ENCODE data around the gene ZNF473.

The ZNF473 gene

GRCh38 chr19:50003810-50004419 lies 21.9 kb upstream of the ZNF473 start:
- DNase-seq, result no peak

GRCh38 chr19:50005428-50005827 lies 20.4 kb upstream of the ZNF473 start:
- no peak for DNase-seq

GRCh38 chr19:50007170-50007569 lies 18.6 kb upstream of the ZNF473 start:
- DNase-seq, result no peak

- no peak for DNase-seq
These were observed 17.9 kb upstream of the ZNF473 start for GRCh38 chr19:50007947-50008346.

GRCh38 chr19:50008532-50008931 lies 17.3 kb upstream of the ZNF473 start:
- no peak for DNase-seq

- DNase-seq, result no peak
These were observed 9.5 kb upstream of the ZNF473 start for GRCh38 chr19:50016225-50016807.

GRCh38 chr19:50020481-50020880 lies 5.3 kb upstream of the ZNF473 start:
- DNase-seq, result peak; percentile 17

- no peak for DNase-seq
These were observed 3.0 kb upstream of the ZNF473 start for GRCh38 chr19:50022823-50023222.

GRCh38 chr19:50024719-50025021 lies 1.1 kb upstream of the ZNF473 start:
- DNase-seq, result no peak

GRCh38 chr19:50025022-50025793 lies 597 bp upstream of the ZNF473 start, which contains the start of gene VRK3:
Gene VRK3 (minus strand): TSS chr19:50025372. CDS start chr19:50016162, 9,210 bp downstream.
- peak; percentile 99 for DNase-seq

- no peak for DNase-seq
These were observed 723 bp downstream of the ZNF473 start for GRCh38 chr19:50026550-50026906.

GRCh38 chr19:50030225-50030624 lies 4.4 kb downstream of the ZNF473 start:
- DNase-seq, result no peak

GRCh38 chr19:50030937-50031336 lies 5.1 kb downstream of the ZNF473 start:
- no peak for DNase-seq

GRCh38 chr19:50036908-50037307 lies 11.1 kb downstream of the ZNF473 start:
- no peak for DNase-seq

GRCh38 chr19:50039968-50040367 lies 14.2 kb downstream of the ZNF473 start:
- no peak for DNase-seq

- no peak for DNase-seq
These were observed 15.2 kb downstream of the ZNF473 start for GRCh38 chr19:50040967-50041366.

GRCh38 chr19:50042363-50043024 lies 16.7 kb downstream of the ZNF473 start:
- DNase-seq, result no peak

- DNase-seq, result no peak
These were observed 18.2 kb downstream of the ZNF473 start for GRCh38 chr19:50043967-50044366.

GRCh38 chr19:50044922-50045321 lies 19.1 kb downstream of the ZNF473 start:
- no peak for DNase-seq

- no peak for DNase-seq
These were observed 21.1 kb downstream of the ZNF473 start for GRCh38 chr19:50046649-50047503.

- no peak for DNase-seq
These were observed 21.9 kb downstream of the ZNF473 start for GRCh38 chr19:50047671-50048070.

GRCh38 chr19:50050406-50051227 lies 24.8 kb downstream of the ZNF473 start:
- peak; percentile 65 for DNase-seq

Measured in NCI-H2029 treated with DMSO at 0.1 percent for 48 hours (cell line).